Liver (tissue), 3 donors: ENCODE measurements around the gene MPZL2.

Experiments used
- EGR1 ChIP-seq, 2 donors: IDR thresholded peaks; 2 replicates each; pipeline ENCODE4 v1.6.1; 2016 to 2018; ENCODE audit warnings: antibody characterized with exemption in 2 of 2, low read depth in 2 of 2
- FOXA2 ChIP-seq: IDR thresholded peaks from 2 replicates; pipeline ENCODE4 v1.6.1; 2016; ENCODE audit warnings: antibody characterized with exemption
- GABPA ChIP-seq, 2 donors: IDR thresholded peaks in 1 of 2; conservative IDR thresholded peaks in 1 of 2; 2 replicates each; pipeline ENCODE4 v1.6.1; 2016; ENCODE audit warnings: antibody characterized with exemption in 2 of 2, mild to moderate bottlenecking in 1 of 2, moderate library complexity in 1 of 2
- HNF4G ChIP-seq: IDR thresholded peaks from 2 replicates; pipeline ENCODE4 v1.6.1; 2016; ENCODE audit warnings: antibody characterized with exemption
- JUND ChIP-seq, 2 donors: IDR thresholded peaks; 2 replicates each; pipeline ENCODE4 v1.6.1; 2016; ENCODE audit warnings: antibody characterized with exemption in 2 of 2
- RAD21 ChIP-seq, 2 donors: IDR thresholded peaks; 2 replicates each; pipeline ENCODE4 v1.6.1; 2016; ENCODE audit warnings: antibody characterized with exemption in 2 of 2, mild to moderate bottlenecking in 2 of 2
- RXRA ChIP-seq, 2 donors: IDR thresholded peaks; 2 replicates each; pipeline ENCODE4 v1.6.1; 2017 to 2018; ENCODE audit warnings: antibody characterized with exemption in 2 of 2, mild to moderate bottlenecking in 1 of 2
- SP1 ChIP-seq: IDR thresholded peaks from 2 replicates; pipeline ENCODE4 v1.6.1; 2018; ENCODE audit warnings: antibody characterized with exemption, mild to moderate bottlenecking
- TF ChIP-seq, protein P1 (sequence below): fragments of 150-350 bp; IDR thresholded peaks from 2 replicates; pipeline ENCODE4 v1.5.1; 2017; ENCODE audit warnings: improper control_type of control experiment, low read depth, low read length; ENCODE audit not compliant: missing input control
- TF ChIP-seq, protein P2 (sequence below): IDR thresholded peaks from 2 replicates; pipeline ENCODE4 v1.6.1; 2016; ENCODE audit warnings: antibody characterized with exemption
- TF ChIP-seq, protein P3 (sequence below): IDR thresholded peaks from 2 replicates; pipeline ENCODE4 v1.6.1; 2016; ENCODE audit warnings: antibody characterized with exemption
- TF ChIP-seq, protein P4 (sequence below): IDR thresholded peaks from 2 replicates; pipeline ENCODE4 v1.6.1; 2016; ENCODE audit warnings: antibody characterized with exemption
- donor health status: healthy.
- donor health status: healthy.

DNA sequence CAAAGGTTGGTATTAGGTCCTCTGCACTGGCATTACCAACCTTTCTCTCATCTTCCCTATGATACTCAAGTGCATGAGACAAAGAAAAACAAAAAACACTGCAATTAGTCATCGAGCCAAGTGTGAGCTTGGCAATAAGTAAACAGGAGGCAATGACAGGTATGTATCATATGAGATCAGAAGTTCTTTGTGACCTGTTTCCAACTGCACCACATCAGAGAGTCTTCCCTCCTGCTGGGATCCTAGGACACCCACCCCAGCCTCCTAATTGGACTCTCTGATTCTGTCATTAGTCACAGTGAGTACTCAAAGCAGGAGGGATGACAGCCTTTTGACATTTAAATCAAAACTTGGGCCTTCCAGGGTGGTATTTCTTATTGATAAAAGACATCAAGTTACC, 31.4 kb downstream of the MPZL2 start:
- TF ChIP-seq RXRA (IDR thresholded peaks at IDR 0.05) (no peak), JUND (IDR thresholded peaks at IDR 0.05) (no peak), FOXA2 (no peak), RAD21 (IDR thresholded peaks at IDR 0.05) (no peak), SP1 (no peak), EGR1 (IDR thresholded peaks at IDR 0.05; ENCODE audit: low read depth in 2 of 2) (no peak), HNF4G (no peak), GABPA (IDR thresholded peaks at IDR 0.05 in 1 of 2, conservative IDR thresholded peaks at IDR 0.05 in 1 of 2) (no peak)
- TF ChIP-seq, protein P1, sequence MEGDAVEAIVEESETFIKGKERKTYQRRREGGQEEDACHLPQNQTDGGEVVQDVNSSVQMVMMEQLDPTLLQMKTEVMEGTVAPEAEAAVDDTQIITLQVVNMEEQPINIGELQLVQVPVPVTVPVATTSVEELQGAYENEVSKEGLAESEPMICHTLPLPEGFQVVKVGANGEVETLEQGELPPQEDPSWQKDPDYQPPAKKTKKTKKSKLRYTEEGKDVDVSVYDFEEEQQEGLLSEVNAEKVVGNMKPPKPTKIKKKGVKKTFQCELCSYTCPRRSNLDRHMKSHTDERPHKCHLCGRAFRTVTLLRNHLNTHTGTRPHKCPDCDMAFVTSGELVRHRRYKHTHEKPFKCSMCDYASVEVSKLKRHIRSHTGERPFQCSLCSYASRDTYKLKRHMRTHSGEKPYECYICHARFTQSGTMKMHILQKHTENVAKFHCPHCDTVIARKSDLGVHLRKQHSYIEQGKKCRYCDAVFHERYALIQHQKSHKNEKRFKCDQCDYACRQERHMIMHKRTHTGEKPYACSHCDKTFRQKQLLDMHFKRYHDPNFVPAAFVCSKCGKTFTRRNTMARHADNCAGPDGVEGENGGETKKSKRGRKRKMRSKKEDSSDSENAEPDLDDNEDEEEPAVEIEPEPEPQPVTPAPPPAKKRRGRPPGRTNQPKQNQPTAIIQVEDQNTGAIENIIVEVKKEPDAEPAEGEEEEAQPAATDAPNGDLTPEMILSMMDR: no peak
- TF ChIP-seq, protein P2, sequence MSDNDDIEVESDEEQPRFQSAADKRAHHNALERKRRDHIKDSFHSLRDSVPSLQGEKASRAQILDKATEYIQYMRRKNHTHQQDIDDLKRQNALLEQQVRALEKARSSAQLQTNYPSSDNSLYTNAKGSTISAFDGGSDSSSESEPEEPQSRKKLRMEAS: no peak
- TF ChIP-seq, protein P3, sequence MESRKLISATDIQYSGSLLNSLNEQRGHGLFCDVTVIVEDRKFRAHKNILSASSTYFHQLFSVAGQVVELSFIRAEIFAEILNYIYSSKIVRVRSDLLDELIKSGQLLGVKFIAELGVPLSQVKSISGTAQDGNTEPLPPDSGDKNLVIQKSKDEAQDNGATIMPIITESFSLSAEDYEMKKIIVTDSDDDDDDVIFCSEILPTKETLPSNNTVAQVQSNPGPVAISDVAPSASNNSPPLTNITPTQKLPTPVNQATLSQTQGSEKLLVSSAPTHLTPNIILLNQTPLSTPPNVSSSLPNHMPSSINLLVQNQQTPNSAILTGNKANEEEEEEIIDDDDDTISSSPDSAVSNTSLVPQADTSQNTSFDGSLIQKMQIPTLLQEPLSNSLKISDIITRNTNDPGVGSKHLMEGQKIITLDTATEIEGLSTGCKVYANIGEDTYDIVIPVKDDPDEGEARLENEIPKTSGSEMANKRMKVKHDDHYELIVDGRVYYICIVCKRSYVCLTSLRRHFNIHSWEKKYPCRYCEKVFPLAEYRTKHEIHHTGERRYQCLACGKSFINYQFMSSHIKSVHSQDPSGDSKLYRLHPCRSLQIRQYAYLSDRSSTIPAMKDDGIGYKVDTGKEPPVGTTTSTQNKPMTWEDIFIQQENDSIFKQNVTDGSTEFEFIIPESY: no peak
- TF ChIP-seq, protein P4, sequence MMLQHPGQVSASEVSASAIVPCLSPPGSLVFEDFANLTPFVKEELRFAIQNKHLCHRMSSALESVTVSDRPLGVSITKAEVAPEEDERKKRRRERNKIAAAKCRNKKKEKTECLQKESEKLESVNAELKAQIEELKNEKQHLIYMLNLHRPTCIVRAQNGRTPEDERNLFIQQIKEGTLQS: no peak
